GM19372 (cell line): ENCODE data around the gene PIP5K1B.

Experiments
- ATAC-seq: cut with Tn5 transposase; IDR thresholded peaks from one replicate; pipeline ENCODE4 v1.9.1; 2021; ENCODE audit warnings: mild to moderate bottlenecking, low read depth, moderate library complexity; ENCODE audit not compliant: unreplicated experiment

PIP5K1B gene

GRCh38 chr9:68841276-68842052, 136.4 kb downstream of the PIP5K1B start:
- no peak for ATAC-seq

- no peak for ATAC-seq
Observed at GRCh38 chr9:68842568-68842967, 137.5 kb downstream of the PIP5K1B start.

DNA sequence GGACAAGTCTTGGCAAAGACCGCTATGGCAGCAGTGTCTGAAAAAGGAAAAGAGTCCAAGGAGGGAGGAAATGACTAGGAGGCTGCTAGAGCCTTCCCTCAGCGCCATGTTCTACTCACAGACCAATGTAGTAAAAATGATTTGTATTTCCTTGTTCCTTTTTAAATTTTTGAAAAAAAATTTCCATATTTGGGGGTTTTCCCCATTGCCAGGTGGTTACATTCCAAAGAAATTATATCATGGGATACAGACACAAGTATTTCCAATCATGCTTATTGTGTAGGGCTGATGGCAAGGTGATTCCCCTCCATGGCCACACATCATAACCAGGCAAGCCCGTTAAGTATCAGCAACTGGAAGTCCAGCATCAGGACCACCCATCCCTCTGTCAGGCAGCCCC, 138.2 kb downstream of the PIP5K1B start:
- ATAC-seq, result no peak

DNA sequence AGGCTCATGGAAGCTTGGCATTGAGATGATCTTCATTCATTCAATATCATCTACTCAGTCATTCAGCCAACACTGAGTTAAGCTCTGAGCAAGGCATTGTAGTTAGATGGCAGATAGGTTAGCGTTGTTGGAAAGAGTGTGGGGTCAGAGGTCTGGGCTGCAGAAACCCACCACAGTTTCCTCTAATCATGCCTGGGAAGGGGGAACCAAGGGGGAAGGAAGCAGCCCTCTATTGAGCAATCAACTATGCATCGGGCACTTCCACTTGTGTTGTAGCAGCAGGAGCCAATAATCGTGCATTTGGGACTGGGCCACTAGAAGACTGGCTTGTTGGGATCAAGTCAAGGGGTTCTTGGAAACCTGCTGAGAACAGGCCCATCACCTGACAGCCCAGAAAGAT, 139.1 kb downstream of the PIP5K1B start:
- no peak for ATAC-seq

- ATAC-seq, result no peak
Observed at GRCh38 chr9:68844631-68845612, 139.9 kb downstream of the PIP5K1B start.

DNA sequence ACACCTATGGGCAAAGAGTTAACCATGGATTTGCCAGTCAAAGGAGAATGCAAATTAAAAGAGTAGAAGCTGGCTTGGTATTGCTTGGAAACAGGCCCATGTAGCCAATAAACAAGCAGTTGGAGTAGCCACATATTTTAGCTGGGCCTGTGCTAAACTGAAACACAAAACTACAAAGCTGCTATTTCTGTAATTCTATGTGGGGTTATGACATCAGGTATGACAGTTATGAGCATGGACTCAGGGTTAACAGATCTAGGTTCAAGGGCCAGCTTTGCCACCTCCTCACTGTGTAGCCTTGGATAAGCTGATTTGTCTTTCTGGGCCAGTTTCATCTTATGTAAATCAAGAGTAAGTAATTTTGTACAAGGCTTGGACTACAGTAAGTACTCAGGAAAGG, 142.7 kb downstream of the PIP5K1B start:
- no peak for ATAC-seq

DNA sequence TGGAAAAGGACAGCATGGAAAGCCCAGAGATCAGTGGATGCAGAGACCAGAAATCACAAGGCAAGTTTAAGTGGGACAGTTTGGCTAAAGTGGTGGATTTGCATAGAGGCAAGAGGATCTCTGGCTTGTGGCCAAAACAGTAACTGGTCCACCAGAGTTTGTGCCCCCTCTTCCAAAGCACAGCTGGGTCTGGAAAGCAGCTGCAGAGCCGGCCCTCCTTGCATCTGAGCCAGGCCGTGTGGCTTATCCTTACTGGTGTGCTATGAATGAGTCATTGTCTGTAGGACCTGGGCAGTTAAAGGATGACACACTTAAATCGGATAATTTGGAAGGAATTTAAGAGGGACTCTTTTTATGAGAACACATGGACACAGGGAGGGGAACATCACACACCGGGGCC, 146.6 kb downstream of the PIP5K1B start:
- no peak for ATAC-seq

DNA sequence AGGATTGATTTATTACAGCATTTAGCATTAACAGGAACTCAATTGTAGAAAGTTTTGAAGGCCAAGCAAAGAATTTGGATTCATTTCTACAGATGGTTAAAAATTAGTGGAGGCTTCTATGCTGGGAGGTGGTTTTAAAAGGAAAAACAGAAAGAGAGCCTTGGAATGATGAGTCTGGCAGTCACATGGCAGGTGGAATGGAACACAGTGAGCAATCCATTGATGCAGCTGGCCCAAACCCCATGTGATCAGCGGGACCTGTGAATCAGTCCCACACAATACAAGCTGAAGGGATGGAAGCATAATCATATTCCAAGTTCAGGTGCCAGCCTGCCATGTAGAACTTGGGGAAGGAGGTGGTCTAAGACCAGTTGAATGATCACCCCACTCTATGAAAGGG, 147.9 kb downstream of the PIP5K1B start:
- ATAC-seq, result no peak

DNA sequence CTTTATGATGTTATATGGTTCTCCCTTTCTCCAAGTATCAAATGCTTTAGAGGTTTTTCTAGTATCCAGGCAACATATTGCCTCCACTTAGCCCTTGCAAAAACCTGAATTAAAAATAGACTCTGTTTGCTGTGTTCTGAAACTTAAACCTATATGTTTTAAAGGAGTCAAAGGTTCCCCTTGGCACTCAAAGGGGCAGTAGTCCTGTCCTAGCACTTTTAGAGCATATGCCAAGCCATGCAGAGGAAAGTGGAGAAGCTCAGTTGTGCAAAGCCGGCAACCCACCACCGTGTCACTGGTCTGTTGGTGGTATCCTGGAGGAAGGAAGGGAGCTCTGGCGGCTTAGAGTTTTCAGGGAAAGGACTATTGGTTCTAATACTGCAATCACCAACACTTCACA, 154.3 kb downstream of the PIP5K1B start:
- no peak for ATAC-seq

GRCh38 chr9:68860419-68860818, 155.4 kb downstream of the PIP5K1B start:
- no peak for ATAC-seq

GRCh38 chr9:68861436-68861835, 156.4 kb downstream of the PIP5K1B start:
- ATAC-seq, result no peak

- ATAC-seq, result no peak
Observed at GRCh38 chr9:68867066-68867465, 162.0 kb downstream of the PIP5K1B start.

- no peak for ATAC-seq
Observed at GRCh38 chr9:68869022-68869421, 164.0 kb downstream of the PIP5K1B start.

GRCh38 chr9:68870086-68870485, 165.0 kb downstream of the PIP5K1B start:
- no peak for ATAC-seq

DNA sequence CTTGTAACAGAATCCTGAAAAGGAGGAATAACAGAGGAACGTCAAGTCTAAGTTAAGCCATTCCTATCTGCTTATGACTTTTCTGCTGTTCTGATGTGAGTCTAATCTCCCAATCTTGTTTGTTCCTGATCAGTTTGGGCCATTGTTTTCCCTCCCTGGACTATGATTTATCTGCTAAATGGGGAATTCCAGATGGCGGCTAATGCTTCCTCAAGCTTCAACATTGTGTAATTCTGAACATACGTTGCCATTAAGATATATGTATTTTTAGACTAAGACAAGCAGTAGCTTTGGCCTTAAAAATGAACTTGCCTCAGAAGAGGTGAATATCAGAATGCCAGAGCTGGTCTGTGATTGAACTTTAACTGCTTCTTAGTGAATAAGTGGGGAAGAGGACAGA, 166.2 kb downstream of the PIP5K1B start:
- ATAC-seq, result no peak

GRCh38 chr9:68872026-68872501, 167.0 kb downstream of the PIP5K1B start:
- ATAC-seq, result no peak

- ATAC-seq, result no peak
Observed at GRCh38 chr9:68873179-68873578, 168.1 kb downstream of the PIP5K1B start.

- ATAC-seq, result no peak
Observed at GRCh38 chr9:68876273-68876672, 171.2 kb downstream of the PIP5K1B start.

DNA sequence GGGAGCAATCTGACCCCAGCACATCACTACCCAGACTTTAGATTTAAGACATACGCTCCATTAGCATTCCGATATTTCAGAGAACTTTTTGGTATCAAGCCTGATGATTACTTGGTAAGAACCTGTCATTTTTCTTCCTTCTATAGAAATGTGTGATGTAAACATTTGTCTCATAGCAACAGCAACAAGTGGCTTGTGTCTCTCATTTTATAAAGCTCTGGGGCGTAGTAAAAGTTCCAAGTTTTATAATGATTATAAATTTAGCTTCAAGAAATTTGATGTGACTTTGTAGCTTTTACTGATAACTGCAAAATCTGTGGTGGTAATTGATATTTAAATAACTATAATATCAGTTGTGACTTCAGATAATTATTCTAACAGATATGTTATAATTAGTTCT, 171.6 kb downstream of the PIP5K1B start:
- ATAC-seq, result no peak

DNA sequence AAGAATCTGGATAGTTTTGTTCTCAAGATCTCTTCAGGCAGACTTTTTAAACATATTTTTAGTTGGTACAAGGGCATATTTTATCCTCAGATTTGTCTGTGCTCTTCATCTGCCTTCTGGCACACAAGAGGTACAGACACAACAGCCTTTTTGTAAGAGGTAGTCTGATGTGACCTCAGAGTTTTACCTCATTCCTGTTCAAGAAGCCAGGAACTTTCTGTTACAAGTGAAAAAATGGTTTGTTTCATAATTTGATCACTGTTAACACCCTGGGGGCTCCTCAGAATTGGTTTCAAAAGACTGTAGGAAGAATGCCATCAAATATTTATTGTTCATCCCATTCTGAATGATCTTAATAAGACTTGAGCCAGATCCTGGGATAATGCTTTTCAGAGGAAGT, 172.2 kb downstream of the PIP5K1B start:
- no peak for ATAC-seq

DNA sequence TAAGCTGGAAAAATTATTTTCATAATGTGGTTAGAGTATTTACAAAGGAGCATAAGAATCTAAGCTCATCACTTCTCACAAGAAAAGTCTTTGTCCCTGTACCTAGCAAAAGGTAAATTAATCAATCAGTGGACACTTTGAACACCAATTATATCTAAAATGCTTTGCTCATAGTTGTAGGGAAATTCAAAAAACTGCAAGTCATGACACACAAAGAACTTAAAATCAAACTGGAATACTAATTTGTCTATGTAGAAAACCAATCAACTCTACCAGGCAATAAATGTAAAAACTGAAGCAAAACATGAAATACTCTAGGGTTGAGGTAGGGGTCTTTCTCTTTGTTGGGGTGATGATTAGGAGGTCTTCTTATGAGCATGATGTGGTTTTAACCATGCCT, 173.4 kb downstream of the PIP5K1B start:
- ATAC-seq, result no peak
